ENCODE results near the gene STX8.

STX8 gene

GRCh38 chr17:9283909-9284308 lies 291.7 kb downstream of the STX8 start:
- no peak for TF ChIP-seq CTCF (IDR thresholded peaks at IDR 0.05; ENCODE audit: insufficient read depth, missing control alignments)
- FAIRE-seq = no peak
- no peak for DNase-seq (ENCODE audit: insufficient read length, low spot score)

GRCh38 chr17:9279893-9280292 lies 295.7 kb downstream of the STX8 start:
- FAIRE-seq (no peak), DNase-seq (ENCODE audit: insufficient read length, low spot score) (no peak)
- TF ChIP-seq CTCF (IDR thresholded peaks at IDR 0.05; ENCODE audit: insufficient read depth, missing control alignments) = no peak

GRCh38 chr17:9274973-9275372 lies 300.6 kb downstream of the STX8 start:
- FAIRE-seq (no peak), DNase-seq (ENCODE audit: insufficient read length, low spot score) (no peak)
- TF ChIP-seq CTCF (IDR thresholded peaks at IDR 0.05; ENCODE audit: insufficient read depth, missing control alignments) = no peak

- DNase-seq (ENCODE audit: insufficient read length, low spot score) = no peak
- no peak for TF ChIP-seq CTCF (IDR thresholded peaks at IDR 0.05; ENCODE audit: insufficient read depth, missing control alignments)
- no peak for FAIRE-seq
Measured at GRCh38 chr17:9273428-9274391, 301.9 kb downstream of the STX8 start.

- DNase-seq (ENCODE audit: insufficient read length, low spot score) = no peak
- FAIRE-seq = no peak
Measured at GRCh38 chr17:9272501-9273200, 303.0 kb downstream of the STX8 start.

GRCh38 chr17:9271989-9272388 lies 303.6 kb downstream of the STX8 start:
- DNase-seq (ENCODE audit: insufficient read length, low spot score) = no peak
- no peak for TF ChIP-seq CTCF (IDR thresholded peaks at IDR 0.05; ENCODE audit: insufficient read depth, missing control alignments)
- no peak for FAIRE-seq

More at GRCh38 chr17:9272501-9273200, 303.0 kb downstream of the STX8 start:
- no peak for TF ChIP-seq CTCF (IDR thresholded peaks at IDR 0.05; ENCODE audit: insufficient read depth, missing control alignments)
